SK-N-SH treated with all-trans-retinoic acid at 6 μM for 48 hours (cell line): ENCODE results near the gene RFX8.

Source experiments
- ATAC-seq: fragments of 200-7000 bp; cut with Tn5 transposase; 3 replicates; pipeline ENCODE4 v1.9.1; 2020; ENCODE audit warnings: mild to moderate bottlenecking, moderate library complexity
- ARNTL ChIP-seq: fragments of 450-650 bp; formaldehyde crosslinking; IDR thresholded peaks from 2 replicates; pipeline ENCODE4 v1.5.0; 2020; ENCODE audit warnings: low read depth, mild to moderate bottlenecking, moderate library complexity, borderline replicate concordance
- BACH2 ChIP-seq: fragments of 250-450 bp; sonication (Bioruptor Pico); IDR thresholded peaks from 2 replicates; pipeline ENCODE4 v1.9.0; 2021; ENCODE audit warnings: mild to moderate bottlenecking, borderline replicate concordance
- CREB5 ChIP-seq: fragments of 250-450 bp; sonication (Bioruptor Pico); IDR thresholded peaks from 2 replicates; pipeline ENCODE4 v1.5.1; 2020; ENCODE audit warnings: low read depth, mild to moderate bottlenecking, moderate library complexity
- CSDC2 ChIP-seq: fragments of 250-450 bp; sonication (Bioruptor Pico); IDR thresholded peaks from 2 replicates; pipeline ENCODE4 v1.5.0; 2020; ENCODE audit warnings: mild to moderate bottlenecking, moderate library complexity
- ISL1 ChIP-seq: fragments of 250-450 bp; sonication (Bioruptor Pico); IDR thresholded peaks from 2 replicates; pipeline ENCODE4 v2.1.2; 2022; ENCODE audit warnings: mild to moderate bottlenecking, moderate library complexity
- OSR1 ChIP-seq: fragments of 250-450 bp; sonication (Bioruptor Pico); IDR thresholded peaks from 2 replicates; pipeline ENCODE4 v1.8.0; 2022; ENCODE audit warnings: moderate library complexity, mild to moderate bottlenecking, inconsistent platforms
- PPARA ChIP-seq: fragments of 250-450 bp; sonication (Bioruptor Pico); IDR thresholded peaks from 2 replicates; pipeline ENCODE4 v1.5.0; 2020; ENCODE audit warnings: mild to moderate bottlenecking, borderline replicate concordance
- RARB ChIP-seq: fragments of 250-450 bp; sonication (Bioruptor Pico); IDR thresholded peaks from 2 replicates; pipeline ENCODE4 v1.8.0; 2021; ENCODE audit warnings: mild to moderate bottlenecking, moderate library complexity
- SNAI2 ChIP-seq: fragments of 250-450 bp; sonication (Bioruptor Pico); IDR thresholded peaks from 2 replicates; pipeline ENCODE4 v1.5.0; 2020; ENCODE audit warnings: mild to moderate bottlenecking, moderate library complexity
- TOX ChIP-seq: fragments of 250-450 bp; sonication (Bioruptor Pico); IDR thresholded peaks from 2 replicates; pipeline ENCODE4 v1.8.0; 2021; ENCODE audit warnings: mild to moderate bottlenecking, moderate library complexity, borderline replicate concordance
- TSHZ2 ChIP-seq: fragments of 250-450 bp; sonication (Bioruptor Pico); IDR thresholded peaks from 2 replicates; pipeline ENCODE4 v1.5.0; 2020; ENCODE audit warnings: mild to moderate bottlenecking, moderate library complexity
- ZC3H10 ChIP-seq: fragments of 250-450 bp; sonication (Bioruptor Pico); IDR thresholded peaks from 2 replicates; pipeline ENCODE4 v1.5.1; 2021; ENCODE audit warnings: mild to moderate bottlenecking, moderate library complexity
- ZFP3 ChIP-seq: fragments of 250-450 bp; sonication (Bioruptor Pico); IDR thresholded peaks from 2 replicates; pipeline ENCODE4 v1.5.0; 2020; ENCODE audit warnings: mild to moderate bottlenecking, moderate library complexity
- ZNF565 ChIP-seq: fragments of 450-650 bp; formaldehyde crosslinking; conservative IDR thresholded peaks from 2 replicates; pipeline ENCODE4 v1.5.0; 2020; ENCODE audit warnings: low read depth, mild to moderate bottlenecking, moderate library complexity
- ZNF8 ChIP-seq: fragments of 450-650 bp; formaldehyde crosslinking; IDR thresholded peaks from 2 replicates; pipeline ENCODE4 v1.5.0; 2020; ENCODE audit warnings: mild to moderate bottlenecking, moderate library complexity
- TF ChIP-seq, protein P1 (sequence below): fragments of 250-450 bp; sonication (Bioruptor Pico); IDR thresholded peaks from 2 replicates; pipeline ENCODE4 v1.8.0; 2020; ENCODE audit warnings: mild to moderate bottlenecking, moderate library complexity, borderline replicate concordance
- TF ChIP-seq, protein P2 (sequence below): fragments of 250-450 bp; sonication (Bioruptor Pico); IDR thresholded peaks from 2 replicates; pipeline ENCODE4 v1.8.0; 2021; ENCODE audit warnings: low read depth, mild to moderate bottlenecking, moderate library complexity, borderline replicate concordance
- TF ChIP-seq, protein P3 (sequence below): fragments of 250-450 bp; sonication (Bioruptor Pico); IDR thresholded peaks from 2 replicates; pipeline ENCODE4 v1.5.1; 2021; ENCODE audit warnings: mild to moderate bottlenecking, moderate library complexity

The RFX8 gene

GRCh38 chr2:101492936-101493473 is 18.1 kb upstream of the RFX8 start (continued):
- TF ChIP-seq, protein P1, sequence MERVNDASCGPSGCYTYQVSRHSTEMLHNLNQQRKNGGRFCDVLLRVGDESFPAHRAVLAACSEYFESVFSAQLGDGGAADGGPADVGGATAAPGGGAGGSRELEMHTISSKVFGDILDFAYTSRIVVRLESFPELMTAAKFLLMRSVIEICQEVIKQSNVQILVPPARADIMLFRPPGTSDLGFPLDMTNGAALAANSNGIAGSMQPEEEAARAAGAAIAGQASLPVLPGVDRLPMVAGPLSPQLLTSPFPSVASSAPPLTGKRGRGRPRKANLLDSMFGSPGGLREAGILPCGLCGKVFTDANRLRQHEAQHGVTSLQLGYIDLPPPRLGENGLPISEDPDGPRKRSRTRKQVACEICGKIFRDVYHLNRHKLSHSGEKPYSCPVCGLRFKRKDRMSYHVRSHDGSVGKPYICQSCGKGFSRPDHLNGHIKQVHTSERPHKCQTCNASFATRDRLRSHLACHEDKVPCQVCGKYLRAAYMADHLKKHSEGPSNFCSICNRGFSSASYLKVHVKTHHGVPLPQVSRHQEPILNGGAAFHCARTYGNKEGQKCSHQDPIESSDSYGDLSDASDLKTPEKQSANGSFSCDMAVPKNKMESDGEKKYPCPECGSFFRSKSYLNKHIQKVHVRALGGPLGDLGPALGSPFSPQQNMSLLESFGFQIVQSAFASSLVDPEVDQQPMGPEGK (CRISPR knock-in tag), result no peak
- no peak for TF ChIP-seq RARB (CRISPR knock-in tag)
- TF ChIP-seq ZFP3 (CRISPR knock-in tag), result no peak
- TF ChIP-seq PPARA (CRISPR knock-in tag), result no peak
- TF ChIP-seq, protein P2, sequence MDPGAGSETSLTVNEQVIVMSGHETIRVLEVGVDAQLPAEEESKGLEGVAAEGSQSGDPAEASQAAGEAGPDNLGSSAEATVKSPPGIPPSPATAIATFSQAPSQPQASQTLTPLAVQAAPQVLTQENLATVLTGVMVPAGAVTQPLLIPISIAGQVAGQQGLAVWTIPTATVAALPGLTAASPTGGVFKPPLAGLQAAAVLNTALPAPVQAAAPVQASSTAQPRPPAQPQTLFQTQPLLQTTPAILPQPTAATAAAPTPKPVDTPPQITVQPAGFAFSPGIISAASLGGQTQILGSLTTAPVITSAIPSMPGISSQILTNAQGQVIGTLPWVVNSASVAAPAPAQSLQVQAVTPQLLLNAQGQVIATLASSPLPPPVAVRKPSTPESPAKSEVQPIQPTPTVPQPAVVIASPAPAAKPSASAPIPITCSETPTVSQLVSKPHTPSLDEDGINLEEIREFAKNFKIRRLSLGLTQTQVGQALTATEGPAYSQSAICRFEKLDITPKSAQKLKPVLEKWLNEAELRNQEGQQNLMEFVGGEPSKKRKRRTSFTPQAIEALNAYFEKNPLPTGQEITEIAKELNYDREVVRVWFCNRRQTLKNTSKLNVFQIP (CRISPR knock-in tag), result no peak
- TF ChIP-seq CSDC2 (CRISPR knock-in tag), result no peak
- TF ChIP-seq ZNF8 (CRISPR knock-in tag), result no peak
- TF ChIP-seq OSR1 (CRISPR knock-in tag), result no peak
- no peak for TF ChIP-seq ZC3H10 (CRISPR knock-in tag)

DNA sequence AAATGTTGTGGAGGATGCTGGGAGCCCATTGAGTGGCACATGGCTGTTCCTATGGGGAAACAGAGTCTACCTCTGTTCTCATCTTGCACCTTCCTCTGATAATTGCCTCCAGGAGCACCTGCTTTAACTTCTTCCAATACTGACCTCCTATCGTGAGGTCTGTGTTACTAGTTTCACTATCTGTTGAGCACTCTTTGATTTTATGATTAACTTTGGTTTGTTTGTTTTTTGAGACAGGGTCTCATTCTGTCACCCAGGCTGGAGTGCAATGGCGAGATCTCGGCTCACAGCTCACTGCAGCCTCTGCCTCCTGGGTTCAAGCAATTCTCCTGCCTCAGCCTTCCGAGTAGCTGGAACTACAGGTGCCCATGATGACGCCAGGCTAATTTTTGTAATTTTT is 12.1 kb upstream of the RFX8 start:
- TF ChIP-seq ZC3H10 (CRISPR knock-in tag) (no peak), TOX (CRISPR knock-in tag) (no peak), PPARA (CRISPR knock-in tag) (no peak), BACH2 (CRISPR knock-in tag) (no peak), ZNF565 (CRISPR knock-in tag) (no peak), ISL1 (CRISPR knock-in tag) (no peak)
- TF ChIP-seq, protein P3, sequence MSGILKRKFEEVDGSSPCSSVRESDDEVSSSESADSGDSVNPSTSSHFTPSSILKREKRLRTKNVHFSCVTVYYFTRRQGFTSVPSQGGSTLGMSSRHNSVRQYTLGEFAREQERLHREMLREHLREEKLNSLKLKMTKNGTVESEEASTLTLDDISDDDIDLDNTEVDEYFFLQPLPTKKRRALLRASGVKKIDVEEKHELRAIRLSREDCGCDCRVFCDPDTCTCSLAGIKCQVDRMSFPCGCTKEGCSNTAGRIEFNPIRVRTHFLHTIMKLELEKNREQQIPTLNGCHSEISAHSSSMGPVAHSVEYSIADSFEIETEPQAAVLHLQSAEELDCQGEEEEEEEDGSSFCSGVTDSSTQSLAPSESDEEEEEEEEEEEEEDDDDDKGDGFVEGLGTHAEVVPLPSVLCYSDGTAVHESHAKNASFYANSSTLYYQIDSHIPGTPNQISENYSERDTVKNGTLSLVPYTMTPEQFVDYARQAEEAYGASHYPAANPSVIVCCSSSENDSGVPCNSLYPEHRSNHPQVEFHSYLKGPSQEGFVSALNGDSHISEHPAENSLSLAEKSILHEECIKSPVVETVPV (CRISPR knock-in tag), result no peak
- no peak for ATAC-seq

- no peak for TF ChIP-seq ARNTL
- TF ChIP-seq SNAI2 (CRISPR knock-in tag), result no peak
- TF ChIP-seq CSDC2 (CRISPR knock-in tag), result no peak
- no peak for TF ChIP-seq ISL1 (CRISPR knock-in tag)
- no peak for TF ChIP-seq PPARA (CRISPR knock-in tag)
- no peak for TF ChIP-seq TSHZ2 (CRISPR knock-in tag)
- no peak for TF ChIP-seq RARB (CRISPR knock-in tag)
- no peak for TF ChIP-seq CREB5 (CRISPR knock-in tag)
- TF ChIP-seq, protein P3 (CRISPR knock-in tag), result no peak
- no peak for TF ChIP-seq ZNF565 (CRISPR knock-in tag)
- TF ChIP-seq, protein P1 (CRISPR knock-in tag), result no peak
- ATAC-seq, result no peak
Observed at GRCh38 chr2:101486258-101486701, 11.4 kb upstream of the RFX8 start.
